HEK293T (cell line): ENCODE measurements around the gene CCDC148.

ENCODE experiments used
- ARNT ChIP-seq: fragments of 450-650 bp; IDR thresholded peaks from 2 replicates; pipeline ENCODE4 v1.6.1; 2017; ENCODE audit warnings: mild to moderate bottlenecking
- ELF4 ChIP-seq: fragments of 450-650 bp; IDR thresholded peaks from 2 replicates; pipeline ENCODE4 v1.6.1; 2017; ENCODE audit warnings: antibody characterized with exemption
- FOXA1 ChIP-seq: fragments of 450-650 bp; IDR thresholded peaks from 2 replicates; pipeline ENCODE4 v1.6.1; 2016; ENCODE audit warnings: mild to moderate bottlenecking
- FOXK2 ChIP-seq: fragments of 450-650 bp; IDR thresholded peaks from 2 replicates; pipeline ENCODE4 v1.6.1; 2016; ENCODE audit warnings: mild to moderate bottlenecking
- L3MBTL2 ChIP-seq: fragments of 450-650 bp; conservative IDR thresholded peaks from 2 replicates; pipeline ENCODE4 v1.6.1; 2016; ENCODE audit warnings: mild to moderate bottlenecking
- SP1 ChIP-seq: fragments of 450-650 bp; IDR thresholded peaks from 2 replicates; pipeline ENCODE4 v1.6.1; 2017
- SUZ12 ChIP-seq: fragments of 450-650 bp; IDR thresholded peaks from 2 replicates; pipeline ENCODE4 v1.6.1; 2016; ENCODE audit warnings: mild to moderate bottlenecking

DNA sequence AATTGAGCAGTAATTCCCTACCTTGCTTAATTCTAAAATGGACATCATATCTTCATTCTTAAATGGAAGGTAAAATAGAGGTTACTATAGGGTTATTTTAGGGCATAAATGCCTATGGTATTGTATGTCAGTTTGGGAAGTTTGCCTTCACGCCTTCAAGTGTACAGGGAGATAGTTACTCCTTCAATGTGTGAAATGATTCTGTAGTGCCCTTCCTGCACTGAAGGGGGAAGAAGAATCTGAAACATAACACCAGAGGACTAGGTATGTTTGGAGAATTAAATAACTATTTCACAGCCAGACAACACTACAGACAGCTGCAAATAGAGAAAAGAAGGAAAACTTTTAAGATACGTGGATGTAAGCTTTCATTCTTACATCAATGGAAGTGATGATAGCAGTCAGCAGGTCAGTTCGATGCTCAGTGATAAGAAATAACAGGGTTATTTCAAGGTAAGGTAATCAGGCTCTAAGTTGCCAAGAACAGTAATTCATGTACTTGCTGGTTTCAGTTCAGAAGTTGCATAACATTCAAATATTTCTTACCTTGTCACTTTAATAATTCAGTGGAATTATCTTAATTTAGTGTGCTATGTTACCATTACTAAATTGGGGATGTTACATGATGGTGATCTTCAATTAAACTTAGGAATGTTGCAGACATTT lies 4.2 kb upstream of the CCDC148 start:
- TF ChIP-seq ELF4 (no peak), FOXK2 (no peak), SP1 (no peak), ARNT (no peak), L3MBTL2 (no peak), SUZ12 (no peak), FOXA1 (no peak)
